ENCODE measurements around the gene TRPM6. TPM values are rescaled to one million over a fixed set of nuclear protein-coding genes. Genes with fewer than 3 reads are reported as not detected.
A peak's percentile ranks its signal among the peaks of the same experiment; 100 is the strongest.

Gene TRPM6, protein sequence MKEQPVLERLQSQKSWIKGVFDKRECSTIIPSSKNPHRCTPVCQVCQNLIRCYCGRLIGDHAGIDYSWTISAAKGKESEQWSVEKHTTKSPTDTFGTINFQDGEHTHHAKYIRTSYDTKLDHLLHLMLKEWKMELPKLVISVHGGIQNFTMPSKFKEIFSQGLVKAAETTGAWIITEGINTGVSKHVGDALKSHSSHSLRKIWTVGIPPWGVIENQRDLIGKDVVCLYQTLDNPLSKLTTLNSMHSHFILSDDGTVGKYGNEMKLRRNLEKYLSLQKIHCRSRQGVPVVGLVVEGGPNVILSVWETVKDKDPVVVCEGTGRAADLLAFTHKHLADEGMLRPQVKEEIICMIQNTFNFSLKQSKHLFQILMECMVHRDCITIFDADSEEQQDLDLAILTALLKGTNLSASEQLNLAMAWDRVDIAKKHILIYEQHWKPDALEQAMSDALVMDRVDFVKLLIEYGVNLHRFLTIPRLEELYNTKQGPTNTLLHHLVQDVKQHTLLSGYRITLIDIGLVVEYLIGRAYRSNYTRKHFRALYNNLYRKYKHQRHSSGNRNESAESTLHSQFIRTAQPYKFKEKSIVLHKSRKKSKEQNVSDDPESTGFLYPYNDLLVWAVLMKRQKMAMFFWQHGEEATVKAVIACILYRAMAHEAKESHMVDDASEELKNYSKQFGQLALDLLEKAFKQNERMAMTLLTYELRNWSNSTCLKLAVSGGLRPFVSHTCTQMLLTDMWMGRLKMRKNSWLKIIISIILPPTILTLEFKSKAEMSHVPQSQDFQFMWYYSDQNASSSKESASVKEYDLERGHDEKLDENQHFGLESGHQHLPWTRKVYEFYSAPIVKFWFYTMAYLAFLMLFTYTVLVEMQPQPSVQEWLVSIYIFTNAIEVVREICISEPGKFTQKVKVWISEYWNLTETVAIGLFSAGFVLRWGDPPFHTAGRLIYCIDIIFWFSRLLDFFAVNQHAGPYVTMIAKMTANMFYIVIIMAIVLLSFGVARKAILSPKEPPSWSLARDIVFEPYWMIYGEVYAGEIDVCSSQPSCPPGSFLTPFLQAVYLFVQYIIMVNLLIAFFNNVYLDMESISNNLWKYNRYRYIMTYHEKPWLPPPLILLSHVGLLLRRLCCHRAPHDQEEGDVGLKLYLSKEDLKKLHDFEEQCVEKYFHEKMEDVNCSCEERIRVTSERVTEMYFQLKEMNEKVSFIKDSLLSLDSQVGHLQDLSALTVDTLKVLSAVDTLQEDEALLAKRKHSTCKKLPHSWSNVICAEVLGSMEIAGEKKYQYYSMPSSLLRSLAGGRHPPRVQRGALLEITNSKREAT (N-terminal part only)
- total RNA-seq, result under 0.01 and 0.29 TPM in 2 replicates

- no peaks in the 10 kb centered on the region for H3K79me2 ChIP-seq (ENCODE audit: insufficient read depth, low read length)
- peak; percentile 73 for DNase-seq (ENCODE audit: insufficient read length, low spot score, missing footprints)
- H3K27me3 ChIP-seq (ENCODE audit: insufficient read depth, low read length), result peaks cover 12% of the 10 kb centered on the region
- H3K4me2 ChIP-seq (ENCODE audit: insufficient read depth, low read length), result peak within 1 kb of the TSS; percentile 83
- peak within 1 kb of the TSS; percentile 90 for H2AFZ ChIP-seq (ENCODE audit: low read length)
- H3K36me3 ChIP-seq (ENCODE audit: insufficient read depth, low read length), result no peaks in the 10 kb centered on the region
- TF ChIP-seq CTCF (IDR thresholded peaks at IDR 0.05; ENCODE audit: extremely low read depth, low read depth, low read length), result no peak
- H3K27ac ChIP-seq (ENCODE audit: low read depth, low read length), result no peak within 1 kb of the TSS
- no peaks in the 10 kb centered on the region for H3K9me3 ChIP-seq (ENCODE audit: low read depth, low read length)
- peak within 1 kb of the TSS; percentile 73 for H3K4me3 ChIP-seq (ENCODE audit: insufficient read depth, low read length)
- no peaks in the 10 kb centered on the region for H4K20me1 ChIP-seq (ENCODE audit: insufficient read depth, low read length)
- H3K4me1 ChIP-seq (ENCODE audit: insufficient read depth, low read length), result peaks cover 6% of the 10 kb centered on the region
Measured at GRCh38 chr9:74887041-74887980, at the start of gene TRPM6. Gene TRPM6 (minus strand): TSS chr9:74887921. CDS start chr9:74887856, 65 bp downstream.

DNA sequence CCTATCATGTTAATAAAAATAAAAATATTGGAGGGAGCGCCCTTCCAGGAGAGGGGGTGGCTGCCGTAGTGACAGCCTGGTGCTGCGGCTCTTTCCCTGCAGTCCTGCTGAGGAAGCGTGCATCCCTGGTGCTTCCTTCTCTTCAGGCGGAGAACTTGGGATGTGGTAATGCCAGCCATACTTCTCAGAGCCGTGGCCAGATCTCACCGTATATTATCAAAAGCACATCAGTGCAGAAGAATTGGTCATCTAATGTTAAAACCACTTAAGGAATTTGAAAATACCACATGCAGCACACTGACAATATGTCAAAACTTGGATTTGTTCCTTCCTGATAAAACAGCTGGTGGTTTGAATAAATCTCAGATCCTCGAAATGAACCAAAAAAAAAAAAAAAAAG, 47.3 kb upstream of the TRPM6 start:
- H3K4me2 ChIP-seq (ENCODE audit: insufficient read depth, low read length), result no peak overlapping the region
- DNase-seq (ENCODE audit: insufficient read length, low spot score, missing footprints), result no peak

GRCh38 chr9:74921737-74922136, 34.0 kb upstream of the TRPM6 start:
- no peaks in the 10 kb centered on the region for H3K4me1 ChIP-seq (ENCODE audit: insufficient read depth, low read length)
- H3K79me2 ChIP-seq (ENCODE audit: insufficient read depth, low read length), result no peaks in the 10 kb centered on the region
- H3K4me3 ChIP-seq (ENCODE audit: insufficient read depth, low read length), result no peak overlapping the region
- DNase-seq (ENCODE audit: insufficient read length, low spot score, missing footprints), result no peak
- no peak overlapping the region for H2AFZ ChIP-seq (ENCODE audit: low read length)
- no peak overlapping the region for H3K4me2 ChIP-seq (ENCODE audit: insufficient read depth, low read length)
- no peaks in the 10 kb centered on the region for H4K20me1 ChIP-seq (ENCODE audit: insufficient read depth, low read length)
- no peaks in the 10 kb centered on the region for H3K9me3 ChIP-seq (ENCODE audit: low read depth, low read length)
- H3K27ac ChIP-seq (ENCODE audit: low read depth, low read length), result no peak overlapping the region
- TF ChIP-seq CTCF (IDR thresholded peaks at IDR 0.05; ENCODE audit: extremely low read depth, low read depth, low read length), result no peak
- no peaks in the 10 kb centered on the region for H3K27me3 ChIP-seq (ENCODE audit: insufficient read depth, low read length)
- no peaks in the 10 kb centered on the region for H3K36me3 ChIP-seq (ENCODE audit: insufficient read depth, low read length)

More for the DNA sequence above, 47.3 kb upstream of the TRPM6 start:
- H2AFZ ChIP-seq (ENCODE audit: low read length), result no peak overlapping the region
- H3K4me1 ChIP-seq (ENCODE audit: insufficient read depth, low read length), result no peaks in the 10 kb centered on the region
- no peaks in the 10 kb centered on the region for H3K79me2 ChIP-seq (ENCODE audit: insufficient read depth, low read length)
- no peaks in the 10 kb centered on the region for H3K9me3 ChIP-seq (ENCODE audit: low read depth, low read length)
- no peak overlapping the region for H3K4me3 ChIP-seq (ENCODE audit: insufficient read depth, low read length)
- H4K20me1 ChIP-seq (ENCODE audit: insufficient read depth, low read length), result no peaks in the 10 kb centered on the region
- no peak for TF ChIP-seq CTCF (IDR thresholded peaks at IDR 0.05; ENCODE audit: extremely low read depth, low read depth, low read length)
- H3K36me3 ChIP-seq (ENCODE audit: insufficient read depth, low read length), result no peaks in the 10 kb centered on the region
- H3K27ac ChIP-seq (ENCODE audit: low read depth, low read length), result no peak overlapping the region
- H3K27me3 ChIP-seq (ENCODE audit: insufficient read depth, low read length), result no peaks in the 10 kb centered on the region

Data from osteoblast (primary cell).